Measurements from ENCODE around the gene NLRP9.

DNA sequence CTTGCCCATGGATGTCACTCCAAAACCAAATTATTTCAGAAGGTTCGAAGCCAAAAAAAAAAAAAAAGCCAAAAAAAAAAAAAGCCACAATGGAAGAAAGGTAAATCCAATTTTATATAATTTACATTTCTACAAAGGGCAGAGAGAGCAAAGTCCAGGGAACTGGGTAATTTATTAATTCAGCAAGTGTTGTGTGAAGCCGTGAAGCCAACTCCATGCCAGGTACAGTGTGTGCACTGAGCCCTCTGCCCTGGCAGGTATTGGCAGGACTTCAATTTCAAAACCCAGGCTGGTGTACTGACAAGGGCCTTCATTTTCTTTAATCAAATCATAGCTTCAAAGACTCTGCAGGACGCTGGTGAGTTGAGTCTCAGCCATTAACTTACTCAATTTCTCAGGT, 15.2 kb upstream of the NLRP9 start:
- TF ChIP-seq, protein P1, sequence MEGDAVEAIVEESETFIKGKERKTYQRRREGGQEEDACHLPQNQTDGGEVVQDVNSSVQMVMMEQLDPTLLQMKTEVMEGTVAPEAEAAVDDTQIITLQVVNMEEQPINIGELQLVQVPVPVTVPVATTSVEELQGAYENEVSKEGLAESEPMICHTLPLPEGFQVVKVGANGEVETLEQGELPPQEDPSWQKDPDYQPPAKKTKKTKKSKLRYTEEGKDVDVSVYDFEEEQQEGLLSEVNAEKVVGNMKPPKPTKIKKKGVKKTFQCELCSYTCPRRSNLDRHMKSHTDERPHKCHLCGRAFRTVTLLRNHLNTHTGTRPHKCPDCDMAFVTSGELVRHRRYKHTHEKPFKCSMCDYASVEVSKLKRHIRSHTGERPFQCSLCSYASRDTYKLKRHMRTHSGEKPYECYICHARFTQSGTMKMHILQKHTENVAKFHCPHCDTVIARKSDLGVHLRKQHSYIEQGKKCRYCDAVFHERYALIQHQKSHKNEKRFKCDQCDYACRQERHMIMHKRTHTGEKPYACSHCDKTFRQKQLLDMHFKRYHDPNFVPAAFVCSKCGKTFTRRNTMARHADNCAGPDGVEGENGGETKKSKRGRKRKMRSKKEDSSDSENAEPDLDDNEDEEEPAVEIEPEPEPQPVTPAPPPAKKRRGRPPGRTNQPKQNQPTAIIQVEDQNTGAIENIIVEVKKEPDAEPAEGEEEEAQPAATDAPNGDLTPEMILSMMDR (IDR thresholded peaks at IDR 0.05; ENCODE audit: poor library complexity): no peak
- TF ChIP-seq EZH2 (IDR thresholded peaks at IDR 0.05; ENCODE audit: borderline replicate concordance): no peak
